OCI-M2 (cell line): Measurements from ENCODE around the gene REEP1.
"Not testable (repeated sequence)": the region's sequence is repeated elsewhere in the genome, so short reads cannot be mapped to it uniquely, and the experiment has no call there.

Experiments
- DNase-seq: peaks from one replicate; lab custom pipeline; 2025; ENCODE audit not compliant: unreplicated experiment; lab: John Stamatoyannopoulos, UW

Gene REEP1

DNA sequence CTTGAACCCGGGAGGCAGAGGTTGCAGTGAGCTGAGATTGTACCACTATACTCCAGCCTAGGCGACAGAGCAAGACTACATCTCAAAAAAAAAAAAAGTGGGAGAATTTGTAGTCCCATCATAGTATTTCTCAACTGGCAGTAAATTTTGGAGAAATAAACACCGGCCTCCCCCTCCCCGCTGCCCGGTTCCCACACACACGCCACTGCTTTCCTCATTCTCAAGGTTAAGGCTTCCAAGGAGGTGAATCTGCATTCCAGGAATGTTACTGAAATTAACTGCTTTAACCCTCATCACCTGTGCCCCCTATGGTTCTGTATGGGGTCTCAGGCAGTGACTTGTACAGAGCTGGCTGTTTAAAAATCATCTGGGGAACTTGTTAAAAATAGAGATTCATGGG lies 88.2 kb downstream of the REEP1 start:
- no peak for DNase-seq

- not testable (repeated sequence) for DNase-seq
Observed at GRCh38 chr2:86245222-86245621, 92.2 kb downstream of the REEP1 start.

GRCh38 chr2:86244781-86245180 lies 92.6 kb downstream of the REEP1 start:
- DNase-seq, result not testable (repeated sequence)

DNA sequence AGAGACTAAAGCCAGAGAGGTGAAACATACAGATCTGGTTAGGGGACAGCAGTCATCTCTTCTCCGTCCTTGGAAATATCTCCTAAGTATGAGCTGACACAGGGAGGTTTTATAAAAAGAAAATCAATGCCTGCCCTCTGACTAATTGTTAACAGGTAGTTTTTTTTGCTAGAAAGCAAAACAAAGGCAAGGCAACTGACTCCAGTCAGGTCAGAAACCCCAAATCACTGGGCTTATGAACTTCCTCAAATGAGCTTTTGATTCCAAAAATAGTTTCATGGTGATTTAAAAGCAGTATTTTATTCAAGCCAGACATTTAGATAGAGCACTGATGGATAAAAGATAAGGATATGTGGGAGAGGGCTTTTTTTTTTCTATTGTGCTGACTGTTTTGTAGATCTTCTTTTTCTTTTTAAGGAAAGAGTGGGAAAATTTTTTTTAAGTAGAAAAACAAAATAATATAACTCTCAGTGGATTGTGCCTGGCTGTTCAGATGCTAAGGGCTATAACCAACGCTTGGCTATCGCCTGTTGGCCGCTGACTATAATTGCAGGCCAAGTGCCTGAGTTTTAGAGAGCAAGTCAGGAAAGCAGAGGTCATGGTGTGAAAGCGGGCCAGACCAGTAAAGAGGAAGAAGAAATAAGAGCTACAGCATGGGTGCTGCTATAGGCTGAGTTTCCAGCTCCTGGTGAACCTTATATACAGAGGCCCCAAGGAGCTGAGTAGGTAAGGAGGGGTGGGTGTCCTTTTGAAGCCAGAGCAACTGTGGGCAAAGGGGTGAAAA lies 93.3 kb downstream of the REEP1 start:
- no peak for DNase-seq

- no peak for DNase-seq
Observed at GRCh38 chr2:86243272-86243671, 94.2 kb downstream of the REEP1 start.

DNA sequence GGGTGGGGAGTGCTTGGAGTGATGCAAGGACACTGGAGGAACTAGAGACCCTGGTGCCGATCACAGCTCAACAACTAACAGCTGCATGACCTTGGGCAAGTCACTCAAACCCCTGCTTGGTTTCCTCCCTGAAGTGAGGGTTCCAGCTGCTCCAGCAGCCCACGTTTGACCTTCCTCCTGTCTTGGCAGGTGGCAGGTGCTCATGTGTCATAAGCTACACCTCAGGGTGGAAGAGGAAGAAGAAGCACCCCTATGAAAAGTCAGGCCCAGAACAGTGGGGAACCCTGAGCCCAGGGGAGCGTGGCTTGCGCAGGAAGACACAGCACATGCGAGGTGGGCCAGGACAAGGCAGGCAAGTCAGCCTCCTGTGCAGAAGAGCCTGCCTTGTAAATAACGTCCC lies 95.8 kb downstream of the REEP1 start:
- DNase-seq, result no peak

DNA sequence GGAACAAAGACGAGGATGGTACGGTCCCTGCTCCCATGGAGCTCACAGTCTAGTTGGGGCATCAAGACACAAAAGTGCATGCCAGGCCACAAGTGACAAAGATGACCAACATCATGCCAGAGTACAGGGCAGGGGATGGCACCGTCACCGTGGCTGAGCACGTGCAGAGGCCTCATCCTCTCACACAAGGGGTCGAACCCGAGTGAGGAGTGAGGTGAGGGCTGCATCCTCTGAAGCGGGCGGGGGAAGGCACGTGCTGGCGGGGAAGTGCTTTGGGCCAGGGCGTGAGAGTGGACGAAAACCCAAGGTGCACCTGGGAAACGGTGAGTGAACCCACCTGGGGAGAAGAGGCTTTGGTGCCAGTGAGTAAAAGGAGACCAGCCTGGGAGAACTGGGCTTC lies 97.2 kb downstream of the REEP1 start:
- DNase-seq, result no peak

GRCh38 chr2:86239745-86240144 lies 97.7 kb downstream of the REEP1 start:
- DNase-seq, result no peak

DNA sequence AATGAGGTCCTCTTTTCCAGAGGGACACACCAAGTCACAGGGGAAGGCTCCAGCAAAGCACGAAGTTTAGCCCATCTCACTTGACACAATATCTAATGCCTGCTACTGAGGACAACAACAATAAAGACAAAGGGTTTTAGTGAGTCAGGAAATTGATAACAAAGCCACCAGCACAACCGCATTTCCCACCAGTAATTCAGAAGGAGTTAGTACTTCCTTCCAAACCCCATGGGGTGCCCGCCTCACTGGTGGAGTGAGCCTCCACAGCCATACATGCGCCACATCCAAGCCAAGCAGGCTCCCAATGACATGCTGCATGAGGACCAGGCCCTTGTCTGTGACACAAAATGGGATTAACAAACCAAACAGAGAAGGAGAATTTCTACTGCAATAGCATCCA lies 98.1 kb downstream of the REEP1 start:
- no peak for DNase-seq

DNA sequence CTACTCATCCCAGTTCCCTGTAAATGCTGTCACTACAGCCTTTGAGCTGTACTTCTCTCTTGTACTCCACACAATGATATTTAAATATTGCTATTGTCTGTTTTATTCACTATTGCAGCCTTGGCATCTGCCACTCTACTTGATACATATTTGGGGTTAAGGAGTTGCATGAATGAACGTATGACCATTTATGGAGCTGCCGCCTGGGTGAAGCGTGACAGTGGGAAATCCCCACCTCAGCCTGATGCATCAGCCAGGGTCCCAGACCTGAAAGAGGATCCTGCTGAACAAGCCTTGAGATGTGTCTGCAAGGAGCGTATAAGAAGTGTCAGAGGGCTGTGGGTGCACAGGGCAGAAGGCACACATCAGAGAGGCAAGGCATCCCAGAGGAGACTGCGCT lies 99.1 kb downstream of the REEP1 start:
- DNase-seq, result no peak

DNA sequence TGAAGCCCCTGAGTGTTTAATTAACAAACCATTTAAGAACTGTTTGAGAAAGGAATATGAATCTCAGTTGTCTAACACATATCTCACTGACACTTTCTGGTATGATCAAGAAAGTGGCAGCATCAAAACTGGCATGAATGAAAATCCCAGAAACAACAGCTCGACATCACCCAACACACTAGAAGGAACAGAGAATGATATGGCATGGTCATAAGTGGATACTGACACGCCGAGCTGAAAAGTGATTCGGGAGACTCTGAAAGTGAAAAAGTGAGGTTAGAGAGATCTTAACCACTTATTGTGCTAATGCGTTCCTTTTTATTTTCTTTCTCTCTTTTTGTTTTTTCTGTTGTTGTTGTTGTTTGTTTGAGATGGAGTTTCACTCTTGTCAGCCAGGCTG lies 100.3 kb downstream of the REEP1 start:
- no peak for DNase-seq

GRCh38 chr2:86235196-86235980 lies 102.0 kb downstream of the REEP1 start:
- DNase-seq, result no peak

DNA sequence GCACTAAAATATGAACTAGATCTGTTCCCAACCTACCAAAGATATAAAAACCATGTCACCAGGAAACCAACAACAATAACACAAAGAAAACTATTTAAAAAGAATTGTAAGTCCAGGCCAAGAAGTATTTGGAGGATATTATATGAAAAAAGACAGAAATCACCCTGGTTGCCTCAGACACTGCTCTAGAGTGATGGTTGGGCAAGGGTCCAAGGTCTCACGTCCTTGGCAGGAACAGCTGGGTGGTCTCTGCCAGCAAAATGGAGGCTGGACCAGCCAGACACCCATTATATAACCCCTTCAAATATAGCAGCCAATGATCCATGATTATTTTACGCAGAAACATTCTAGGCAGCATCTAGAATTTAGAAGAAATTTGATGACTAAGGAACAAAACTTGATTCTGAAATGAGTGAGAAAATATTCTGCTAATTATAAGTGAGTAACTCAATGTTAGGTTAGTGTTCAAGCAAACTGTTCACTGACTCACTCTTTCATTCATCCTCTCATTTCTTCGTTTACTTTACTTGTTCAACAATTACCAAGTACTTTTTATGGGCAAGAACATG lies 102.8 kb downstream of the REEP1 start:
- no peak for DNase-seq

DNA sequence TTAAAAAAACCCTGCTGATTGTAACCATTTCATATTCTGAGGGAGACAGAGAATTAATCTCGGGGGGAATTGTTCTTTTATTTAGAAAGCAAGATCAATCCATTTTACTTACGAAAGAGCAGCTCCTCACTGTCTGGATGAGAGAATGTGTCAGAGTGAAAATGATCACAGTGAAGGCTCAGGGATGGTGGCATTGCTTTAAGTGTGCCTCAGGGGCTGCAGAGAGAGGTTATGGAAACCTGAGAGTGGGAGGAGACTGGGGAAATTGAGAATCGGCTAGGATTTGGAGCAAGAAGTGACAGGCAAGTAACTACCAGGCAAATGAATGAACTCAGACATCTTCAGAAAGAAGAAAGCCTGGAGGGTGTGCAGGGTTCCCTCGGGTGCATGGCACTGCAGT lies 104.0 kb downstream of the REEP1 start:
- DNase-seq, result no peak

DNA sequence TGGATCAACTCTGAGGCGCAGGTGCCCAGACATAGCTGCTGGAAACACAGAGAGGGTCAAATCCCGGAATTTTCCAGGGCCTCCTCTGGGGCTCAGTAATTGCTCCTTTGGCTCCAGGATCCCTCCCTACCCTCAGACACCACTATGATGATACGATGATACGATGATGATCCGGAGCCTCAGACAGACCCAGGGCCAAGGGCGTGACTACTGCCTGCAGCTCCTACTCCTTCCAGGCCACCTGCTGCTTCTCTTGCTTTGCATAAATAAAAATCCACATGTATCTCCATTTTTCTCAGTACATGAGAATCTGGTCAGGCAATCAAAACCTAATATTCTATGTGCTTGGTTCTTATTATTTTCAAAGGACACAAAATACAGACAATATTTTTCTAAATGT lies 104.5 kb downstream of the REEP1 start:
- no peak for DNase-seq

DNA sequence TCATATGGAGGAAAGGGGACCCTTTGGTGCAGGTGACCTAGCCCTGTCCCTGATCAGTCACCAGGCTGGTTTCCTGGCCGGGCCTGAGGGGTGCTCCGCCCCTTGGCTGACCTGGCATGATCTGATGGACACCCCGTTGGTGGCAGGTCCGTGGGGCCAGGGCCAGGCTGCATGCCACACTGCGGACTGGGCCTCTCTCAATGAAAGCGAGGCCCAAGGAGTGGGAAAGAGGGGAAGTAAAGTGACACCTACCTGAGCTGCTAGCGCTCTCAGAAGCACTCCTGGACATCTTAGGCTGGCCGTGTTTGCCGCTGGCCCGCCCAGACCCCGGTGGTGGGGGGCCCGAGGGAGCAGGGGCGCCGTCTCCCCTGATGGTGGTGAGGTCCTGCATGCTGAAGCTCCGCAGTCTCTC lies 105.0 kb downstream of the REEP1 start:
- DNase-seq, result no peak

DNA sequence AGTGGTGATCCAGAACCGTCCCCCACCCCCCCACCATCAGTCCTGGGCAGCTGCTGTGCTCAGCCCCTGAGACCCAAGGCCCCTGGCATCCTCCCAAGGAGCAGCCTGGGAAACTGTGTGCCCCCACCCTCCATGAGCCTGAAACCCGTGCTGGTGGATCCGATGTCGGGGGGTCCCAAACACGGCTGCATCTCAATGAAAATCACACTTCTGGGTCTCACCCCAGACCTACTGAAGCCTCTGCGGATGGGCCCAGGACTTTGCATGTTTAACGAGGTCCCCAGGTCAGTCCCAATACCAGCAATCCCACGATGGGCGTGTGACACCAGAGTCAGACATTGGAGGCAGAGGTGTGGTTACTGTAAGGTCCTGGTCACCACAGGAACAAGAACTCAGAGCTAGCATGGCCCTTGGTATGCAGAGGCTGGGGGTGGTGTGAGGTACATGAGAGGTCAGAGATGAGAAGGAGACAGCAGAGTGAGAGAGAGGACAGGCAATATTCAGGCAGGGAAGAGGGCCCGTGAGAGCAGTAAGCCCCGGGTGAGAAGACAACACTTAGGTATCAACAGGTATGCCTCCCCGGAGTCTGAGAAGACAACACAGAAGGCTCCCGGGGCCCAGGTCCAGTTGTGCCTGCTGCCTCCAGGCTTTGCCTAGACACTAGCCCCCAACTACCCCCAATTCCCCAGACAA lies 105.6 kb downstream of the REEP1 start:
- no peak for DNase-seq

DNA sequence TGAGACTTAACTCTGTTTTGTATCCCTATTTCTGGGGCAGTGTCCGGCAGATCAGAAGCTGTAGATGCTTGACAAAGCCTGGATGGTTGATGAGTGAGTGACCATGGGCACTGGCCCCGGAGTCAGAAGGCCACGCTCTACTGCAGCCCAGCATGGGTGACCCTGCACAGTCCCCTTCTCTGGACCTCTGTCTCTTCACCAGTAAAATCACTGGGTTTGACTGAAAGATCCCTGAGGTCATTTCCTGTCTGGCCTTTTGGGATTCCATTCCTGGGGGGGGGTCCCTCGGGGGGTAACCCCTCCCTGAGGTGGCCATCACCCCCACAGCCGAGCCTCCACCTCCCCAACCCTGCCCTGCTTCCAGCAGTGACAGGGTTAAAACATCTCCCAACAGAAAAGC lies 106.5 kb downstream of the REEP1 start:
- DNase-seq, result no peak

DNA sequence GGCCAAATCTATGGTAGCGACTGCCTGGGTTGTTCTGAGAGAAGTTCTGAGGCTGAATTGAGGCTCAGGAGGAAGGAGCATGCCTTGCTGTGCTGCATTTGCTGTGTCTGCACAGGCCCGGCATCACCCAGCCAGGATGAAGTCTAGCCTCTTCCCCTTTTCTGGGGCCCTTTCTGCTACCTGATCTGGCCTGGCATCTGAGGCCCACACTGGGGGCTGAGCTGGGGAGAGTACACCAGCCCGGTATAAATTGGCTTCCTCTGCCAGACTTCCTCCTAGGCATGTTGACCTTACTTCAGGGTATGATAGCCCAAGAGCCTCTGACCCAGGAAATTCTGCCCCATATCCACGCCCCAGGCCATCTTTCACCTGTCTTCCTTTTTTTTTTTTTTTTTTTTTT lies 108.2 kb downstream of the REEP1 start:
- no peak for DNase-seq

DNA sequence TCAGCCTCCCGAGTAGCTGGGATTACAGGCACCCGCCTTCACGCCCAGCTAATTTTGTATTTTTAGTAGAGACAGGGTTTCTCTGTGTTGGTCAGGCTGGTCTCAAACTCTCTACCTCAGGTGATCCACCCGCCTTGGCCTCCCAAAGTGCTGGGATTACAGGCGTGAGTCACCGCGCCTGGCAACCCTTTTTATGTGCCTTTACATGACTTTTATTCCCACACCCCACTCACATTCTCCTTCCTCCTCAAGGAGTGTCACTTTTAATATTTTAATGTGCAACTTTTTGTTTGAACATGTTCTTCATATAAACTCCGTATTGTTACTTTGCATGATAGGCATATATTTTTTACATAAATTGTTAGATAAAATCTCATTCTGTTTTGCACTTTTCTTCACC lies 108.9 kb downstream of the REEP1 start:
- not testable (repeated sequence) for DNase-seq

GRCh38 chr2:86227685-86228084 lies 109.7 kb downstream of the REEP1 start:
- no peak for DNase-seq
